IMR-90 (cell line): ENCODE measurements around the gene MNT. TPM values are rescaled to one million over a fixed set of nuclear protein-coding genes. Genes with fewer than 3 reads are reported as not detected.

Experiments
- ATAC-seq: fragments of 200-7000 bp; cut with Tn5 transposase; 2 replicates; pipeline ENCODE4 v1.9.1; 2020; ENCODE audit warnings: low read depth, mild to moderate bottlenecking, moderate library complexity
- BruUV-seq: library from RNA; stranded (reverse); fragments of 400-500 nt; replicated peaks from 2 replicates; lab custom pipeline; 2021; lab: Mats Ljungman, UMichigan
- CTCF ChIA-PET: fragments of 300-600 bp; formaldehyde crosslinking; extraction: SDS; loops from one replicate; lab custom pipeline; 2021; ENCODE audit warnings: antibody characterized with exemption; lab: Yijun Ruan, JAX
- POLR2A ChIA-PET: fragments of 300-600 bp; sonication (Branson Sonifier 250); formaldehyde crosslinking; loops from one replicate; lab custom pipeline; 2022; ENCODE audit warnings: antibody characterized with exemption; ENCODE audit not compliant: unreplicated experiment; lab: Charles Lee
- DNase-seq: peaks from one replicate; pipeline ENCODE4 v3.0.0; 2013
- H2AFZ ChIP-seq: replicated peaks from 2 replicates; pipeline ENCODE3; 2013; ENCODE audit warnings: low read length, mild to moderate bottlenecking; ENCODE audit not compliant: poor library complexity
- H2AK5ac ChIP-seq: 2 replicates; pipeline ENCODE4 v1.6.1; 2013; ENCODE audit warnings: low read depth, low read length, inconsistent platforms
- H2AK9ac ChIP-seq: replicated peaks from 2 replicates; pipeline ENCODE3; 2013; ENCODE audit warnings: mild to moderate bottlenecking, low read depth, low read length, moderate library complexity; ENCODE audit not compliant: poor library complexity
- H2BK120ac ChIP-seq: 2 replicates; pipeline ENCODE4 v1.6.1; 2013; ENCODE audit warnings: low read depth, low read length, inconsistent platforms
- H2BK15ac ChIP-seq: 3 replicates; pipeline ENCODE4 v1.6.1; 2013; ENCODE audit warnings: low read depth, low read length, inconsistent platforms
- H2BK20ac ChIP-seq: 2 replicates; pipeline ENCODE4 v1.6.1; 2013; ENCODE audit warnings: low read depth, mild to moderate bottlenecking, inconsistent platforms, low read length, moderate library complexity
- H2BK5ac ChIP-seq: 2 replicates; pipeline ENCODE4 v1.6.1; 2013; ENCODE audit warnings: mild to moderate bottlenecking, low read depth, low read length, inconsistent platforms; ENCODE audit not compliant: poor library complexity, severe bottlenecking
- H3K14ac ChIP-seq: replicated peaks from 2 replicates; pipeline ENCODE4 v1.6.1; 2013; ENCODE audit warnings: low read depth, low read length, inconsistent platforms
- H3K18ac ChIP-seq: 2 replicates; pipeline ENCODE4 v1.6.1; 2013; ENCODE audit warnings: low read depth, low read length, control low read depth
- H3K23ac ChIP-seq: 2 replicates; pipeline ENCODE4 v1.6.1; 2013; ENCODE audit warnings: low read depth, low read length, inconsistent platforms
- H3K27ac ChIP-seq: 2 replicates; pipeline ENCODE4 v1.5.1; 2013; ENCODE audit warnings: mild to moderate bottlenecking, control low read depth, low read length; ENCODE audit not compliant: insufficient read depth
- H3K27me3 ChIP-seq: 2 replicates; pipeline ENCODE4 v1.6.1; 2013; ENCODE audit warnings: low read length; ENCODE audit not compliant: control insufficient read depth, insufficient read depth
- H3K36me3 ChIP-seq: 2 replicates; pipeline ENCODE4 v1.6.1; 2013; ENCODE audit warnings: low read length, mixed read lengths; ENCODE audit not compliant: control insufficient read depth, insufficient read depth
- H3K4ac ChIP-seq: 2 replicates; pipeline ENCODE4 v1.6.1; 2013; ENCODE audit warnings: low read depth, low read length, inconsistent platforms
- H3K4me1 ChIP-seq: 2 replicates; pipeline ENCODE4 v1.6.1; 2013; ENCODE audit warnings: low read length, mixed read lengths; ENCODE audit not compliant: control insufficient read depth, insufficient read depth
- H3K4me2 ChIP-seq: 2 replicates; pipeline ENCODE4 v1.6.1; 2013; ENCODE audit warnings: low read depth, mild to moderate bottlenecking, control low read depth, low read length, moderate library complexity
- H3K4me3 ChIP-seq: 2 replicates; pipeline ENCODE4 v1.5.1; 2013; ENCODE audit warnings: low read depth, mild to moderate bottlenecking, control low read depth, low read length, moderate library complexity; ENCODE audit not compliant: insufficient read depth
- H3K56ac ChIP-seq: 2 replicates; pipeline ENCODE4 v1.6.1; 2013; ENCODE audit warnings: low read length, inconsistent platforms; ENCODE audit not compliant: insufficient read depth; ENCODE audit errors: extremely low read depth
- H3K79me1 ChIP-seq, 2 experiments: 2 replicates each; pipeline ENCODE4 v1.6.1; 2013; ENCODE audit warnings: low read length in 2 of 2, inconsistent platforms in 1 of 2, low read depth in 1 of 2
- H3K9ac ChIP-seq: 2 replicates; pipeline ENCODE4 v1.6.1; 2013; ENCODE audit warnings: low read depth, low read length, control low read depth
- H3K9me1 ChIP-seq: 2 replicates; pipeline ENCODE4 v1.6.1; 2013; ENCODE audit warnings: low read length, inconsistent platforms; ENCODE audit not compliant: insufficient read depth
- H3K9me3 ChIP-seq: 2 replicates; pipeline ENCODE4 v1.6.1; 2013; ENCODE audit warnings: low read length; ENCODE audit not compliant: control insufficient read depth, insufficient read depth
- H4K20me1 ChIP-seq: 2 replicates; pipeline ENCODE4 v1.6.1; 2013; ENCODE audit warnings: low read length, inconsistent platforms; ENCODE audit not compliant: insufficient read depth
- H4K5ac ChIP-seq: 2 replicates; pipeline ENCODE4 v1.6.1; 2013; ENCODE audit warnings: mild to moderate bottlenecking, low read depth, low read length, control low read depth
- H4K8ac ChIP-seq, 2 experiments: 2 replicates each; pipeline ENCODE4 v1.6.1; 2013; ENCODE audit warnings: low read depth in 2 of 2, low read length in 2 of 2, control low read depth in 1 of 2, inconsistent platforms in 1 of 2
- H4K91ac ChIP-seq: 2 replicates; pipeline ENCODE4 v1.6.1; 2013; ENCODE audit warnings: low read depth, low read length, inconsistent platforms; ENCODE audit not compliant: insufficient read depth
- BHLHE40 ChIP-seq: fragments of 150-350 bp; IDR thresholded peaks from 2 replicates; pipeline ENCODE4 v1.6.1; 2016; ENCODE audit warnings: mild to moderate bottlenecking, low read depth, low read length
- CEBPB ChIP-seq: IDR thresholded peaks from 2 replicates; pipeline ENCODE4 v1.6.1; 2012; ENCODE audit warnings: low read depth, low read length, improper control_type of control experiment
- CHD1 ChIP-seq: IDR thresholded peaks from 2 replicates; pipeline ENCODE4 v1.6.1; 2012; ENCODE audit warnings: low read depth, low read length, improper control_type of control experiment
- FOS ChIP-seq: fragments of 150-350 bp; IDR thresholded peaks from 2 replicates; pipeline ENCODE4 v1.6.1; 2016; ENCODE audit warnings: low read depth, low read length
- MAFK ChIP-seq: IDR thresholded peaks from 2 replicates; pipeline ENCODE4 v1.6.1; 2012; ENCODE audit warnings: low read depth, low read length, improper control_type of control experiment
- MXI1 ChIP-seq: IDR thresholded peaks from 2 replicates; pipeline ENCODE4 v1.6.1; 2012; ENCODE audit warnings: low read depth, mild to moderate bottlenecking, low read length, moderate library complexity, borderline replicate concordance
- NFE2L2 ChIP-seq: fragments of 150-350 bp; IDR thresholded peaks from 2 replicates; pipeline ENCODE4 v1.6.1; 2016; ENCODE audit warnings: low read depth, mild to moderate bottlenecking, low read length
- POLR2A ChIP-seq: IDR thresholded peaks from 2 replicates; pipeline ENCODE4 v1.6.1; 2012; ENCODE audit warnings: mild to moderate bottlenecking, low read depth, low read length
- RAD21 ChIP-seq: IDR thresholded peaks from 2 replicates; pipeline ENCODE4 v1.6.1; 2012; ENCODE audit warnings: low read length, improper control_type of control experiment
- RCOR1 ChIP-seq: IDR thresholded peaks from 2 replicates; pipeline ENCODE4 v1.6.1; 2012; ENCODE audit warnings: mild to moderate bottlenecking, low read length, improper control_type of control experiment; ENCODE audit not compliant: insufficient replicate concordance
- RFX5 ChIP-seq: IDR thresholded peaks from 2 replicates; pipeline ENCODE4 v1.8.0; 2012; ENCODE audit warnings: low read depth, mild to moderate bottlenecking, low read length, moderate library complexity
- SMC3 ChIP-seq: fragments of 150-350 bp; IDR thresholded peaks from 2 replicates; pipeline ENCODE4 v1.6.1; 2016; ENCODE audit warnings: low read depth, mild to moderate bottlenecking, antibody characterized with exemption, low read length, moderate library complexity
- WGBS, 2 experiments: methylation state at CpG; one replicate each; pipeline versions ENCODE4 v1.1.5 to v1.1.7; 2013; ENCODE audit warnings: missing lambda C conversion rate in 2 of 2; ENCODE audit not compliant: insufficient read length in 1 of 2; ENCODE audit errors: extremely low coverage in 2 of 2; 5-methylcytosine and 5-hydroxymethylcytosine counted together
- dilution Hi-C: fragments of 300-500 bp; cut with HindIII; formaldehyde crosslinking; loops from one replicate; pipeline ENCODE4 v1.14.3; 2018; ENCODE audit warnings: low sequenced_read_pairs; ENCODE audit not compliant: unreplicated experiment
- in situ Hi-C: fragments of 300-500 bp; cut with MboI; formaldehyde crosslinking; loops from 3 replicates; pipeline ENCODE4 v1.14.3; 2019; ENCODE audit warnings: low sequenced_read_pairs, inconsistent platforms, mixed read lengths
- intact Hi-C: fragments of 100-400 bp; cut with micrococcal nuclease; formaldehyde crosslinking; loops from 2 replicates; pipeline ENCODE4 v1.10.0; 2022
- polyA plus RNA-seq, 3 experiments: library from polyadenylated mRNA; depleted of rRNA; stranded (reverse); fragments of >200 nt; gene quantifications; 2 replicates each; pipeline ENCODE4 v1.2.3, GENCODE V29; 2012; ENCODE audit warnings: low replicate concordance in 1 of 3
- total RNA-seq: library from RNA; depleted of rRNA; stranded (reverse); fragments of >200 nt; gene quantifications from 2 replicates; pipeline ENCODE4 v1.2.3, GENCODE V29; 2012
- TF ChIP-seq, protein P1 (sequence below): fragments of 150-350 bp; IDR thresholded peaks from 2 replicates; pipeline ENCODE4 v1.6.1; 2017; ENCODE audit warnings: mild to moderate bottlenecking, antibody characterized with exemption, low read length, low read depth
- TF ChIP-seq, protein P2 (sequence below): fragments of 150-350 bp; IDR thresholded peaks from 2 replicates; pipeline ENCODE4 v1.6.1; 2016; ENCODE audit warnings: low read depth, mild to moderate bottlenecking, low read length, moderate library complexity, borderline replicate concordance
- TF ChIP-seq, protein P3 (sequence below): conservative IDR thresholded peaks from 2 replicates; pipeline ENCODE4 v1.5.1; 2012; ENCODE audit warnings: mild to moderate bottlenecking, low read depth, low read length, improper control_type of control experiment

MNT gene
- total and polyA plus RNA-seq, 2 of the 4 experiments (the other 2 are of a cell fraction), result 1.4 to 8.3 TPM

DNA sequence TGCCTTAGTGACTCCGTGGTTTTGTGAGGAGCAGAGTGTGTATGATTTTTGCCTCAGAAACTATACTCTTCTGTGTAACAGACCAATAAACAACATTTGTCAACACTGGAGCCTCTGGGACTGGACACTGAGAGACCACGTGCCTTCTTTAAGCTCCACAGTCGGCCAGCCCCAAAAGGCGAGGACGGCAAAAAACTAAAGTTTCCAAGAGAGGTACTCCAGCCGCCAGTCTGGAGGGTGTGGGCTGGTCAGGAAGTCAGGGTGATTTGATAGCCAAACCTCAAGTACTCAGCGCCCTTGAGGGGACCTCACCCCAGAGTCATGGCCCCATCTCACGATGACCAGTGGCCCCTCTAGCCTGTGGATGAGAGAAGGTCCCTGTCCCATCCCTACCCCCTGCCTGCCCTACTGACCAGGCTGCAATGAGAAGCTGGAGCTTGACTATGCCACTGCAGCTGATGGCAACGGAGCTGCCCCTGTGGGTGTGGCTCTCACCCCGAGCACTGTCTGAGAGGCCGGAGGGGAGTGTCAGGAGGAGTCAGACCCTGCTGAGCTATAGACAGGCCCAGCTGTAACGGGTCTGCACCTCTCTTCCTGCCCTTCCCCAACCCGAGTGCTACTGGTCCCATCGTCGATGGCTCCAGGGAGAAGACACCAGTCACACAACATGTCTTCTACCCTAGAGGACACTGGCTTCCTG is 19.8 kb downstream of the MNT start:
- Histone ChIP-seq H2BK120ac (no peak overlapping the region), H3K9ac (no peak overlapping the region), H3K4ac (no peak overlapping the region), H4K5ac (no peak overlapping the region), H4K8ac (no peak overlapping the region), H3K14ac (no peak overlapping the region), H3K27me3 (no peaks in the 10 kb centered on the region), H2AK5ac (no peak overlapping the region), H3K9me3 (no peaks in the 10 kb centered on the region), H4K20me1 (peaks cover 3% of the 10 kb centered on the region; the same call in 1 of the 2 replicates), H3K4me2 (no peak overlapping the region), H2BK5ac (no peak overlapping the region), H3K79me1 (peaks cover 0 to 3% of the 10 kb centered on the region in 2 experiments; a peak in 1 of 4 replicates), H3K9me1 (0 out of 2 replicates have a peak, but pooled peaks cover 3% of the 10 kb centered on the region), H4K91ac (no peak overlapping the region), H3K56ac (no peak overlapping the region), H3K27ac (no peak overlapping the region), H3K4me1 (peaks cover 2% of the 10 kb centered on the region; the same call in 1 of the 2 replicates), H2AFZ (no peak overlapping the region), H2BK20ac (no peak overlapping the region), H3K4me3 (no peak overlapping the region), H2AK9ac (peak overlapping the region; percentile 79), H3K36me3 (peaks cover 54% of the 10 kb centered on the region), H3K18ac (no peak overlapping the region), H3K23ac (no peak overlapping the region), H2BK15ac (no peak overlapping the region)
- BruUV-seq, result no TSS peak
- in situ Hi-C loops, result no loop called here
- intact Hi-C loops, result no loop called here
- DNase-seq (no peak), ATAC-seq (no peak)
- POLR2A ChIA-PET, result no interaction called here
- dilution Hi-C loops, result no loop called here
- WGBS, 2 experiments, result 82% methylated on average over 4 of the region's 15 CpGs; no CpG with 5 or more reads in 1 of the 2 experiments
- CTCF ChIA-PET, result interaction anchor here (1.2 to 3.2 kb wide), 5 partner anchors 11 to 36 kb away, joined by 4 to 64 read pairs (median 8); no protein-coding TSS in a partner anchor
- TF ChIP-seq POLR2A (no peak), RCOR1 (no peak), CEBPB (no peak), BHLHE40 (no peak), RAD21 (no peak), MXI1 (no peak), NFE2L2 (no peak), SMC3 (no peak), CHD1 (no peak), RFX5 (no peak), MAFK (no peak), FOS (no peak)
- TF ChIP-seq, protein P1, sequence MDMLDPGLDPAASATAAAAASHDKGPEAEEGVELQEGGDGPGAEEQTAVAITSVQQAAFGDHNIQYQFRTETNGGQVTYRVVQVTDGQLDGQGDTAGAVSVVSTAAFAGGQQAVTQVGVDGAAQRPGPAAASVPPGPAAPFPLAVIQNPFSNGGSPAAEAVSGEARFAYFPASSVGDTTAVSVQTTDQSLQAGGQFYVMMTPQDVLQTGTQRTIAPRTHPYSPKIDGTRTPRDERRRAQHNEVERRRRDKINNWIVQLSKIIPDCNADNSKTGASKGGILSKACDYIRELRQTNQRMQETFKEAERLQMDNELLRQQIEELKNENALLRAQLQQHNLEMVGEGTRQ, result no peak
- TF ChIP-seq, protein P2, sequence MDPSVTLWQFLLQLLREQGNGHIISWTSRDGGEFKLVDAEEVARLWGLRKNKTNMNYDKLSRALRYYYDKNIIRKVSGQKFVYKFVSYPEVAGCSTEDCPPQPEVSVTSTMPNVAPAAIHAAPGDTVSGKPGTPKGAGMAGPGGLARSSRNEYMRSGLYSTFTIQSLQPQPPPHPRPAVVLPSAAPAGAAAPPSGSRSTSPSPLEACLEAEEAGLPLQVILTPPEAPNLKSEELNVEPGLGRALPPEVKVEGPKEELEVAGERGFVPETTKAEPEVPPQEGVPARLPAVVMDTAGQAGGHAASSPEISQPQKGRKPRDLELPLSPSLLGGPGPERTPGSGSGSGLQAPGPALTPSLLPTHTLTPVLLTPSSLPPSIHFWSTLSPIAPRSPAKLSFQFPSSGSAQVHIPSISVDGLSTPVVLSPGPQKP, result no peak
- TF ChIP-seq, protein P3, sequence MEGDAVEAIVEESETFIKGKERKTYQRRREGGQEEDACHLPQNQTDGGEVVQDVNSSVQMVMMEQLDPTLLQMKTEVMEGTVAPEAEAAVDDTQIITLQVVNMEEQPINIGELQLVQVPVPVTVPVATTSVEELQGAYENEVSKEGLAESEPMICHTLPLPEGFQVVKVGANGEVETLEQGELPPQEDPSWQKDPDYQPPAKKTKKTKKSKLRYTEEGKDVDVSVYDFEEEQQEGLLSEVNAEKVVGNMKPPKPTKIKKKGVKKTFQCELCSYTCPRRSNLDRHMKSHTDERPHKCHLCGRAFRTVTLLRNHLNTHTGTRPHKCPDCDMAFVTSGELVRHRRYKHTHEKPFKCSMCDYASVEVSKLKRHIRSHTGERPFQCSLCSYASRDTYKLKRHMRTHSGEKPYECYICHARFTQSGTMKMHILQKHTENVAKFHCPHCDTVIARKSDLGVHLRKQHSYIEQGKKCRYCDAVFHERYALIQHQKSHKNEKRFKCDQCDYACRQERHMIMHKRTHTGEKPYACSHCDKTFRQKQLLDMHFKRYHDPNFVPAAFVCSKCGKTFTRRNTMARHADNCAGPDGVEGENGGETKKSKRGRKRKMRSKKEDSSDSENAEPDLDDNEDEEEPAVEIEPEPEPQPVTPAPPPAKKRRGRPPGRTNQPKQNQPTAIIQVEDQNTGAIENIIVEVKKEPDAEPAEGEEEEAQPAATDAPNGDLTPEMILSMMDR, result no peak
